ENCODE results near the gene CDKN1C.

DNA sequence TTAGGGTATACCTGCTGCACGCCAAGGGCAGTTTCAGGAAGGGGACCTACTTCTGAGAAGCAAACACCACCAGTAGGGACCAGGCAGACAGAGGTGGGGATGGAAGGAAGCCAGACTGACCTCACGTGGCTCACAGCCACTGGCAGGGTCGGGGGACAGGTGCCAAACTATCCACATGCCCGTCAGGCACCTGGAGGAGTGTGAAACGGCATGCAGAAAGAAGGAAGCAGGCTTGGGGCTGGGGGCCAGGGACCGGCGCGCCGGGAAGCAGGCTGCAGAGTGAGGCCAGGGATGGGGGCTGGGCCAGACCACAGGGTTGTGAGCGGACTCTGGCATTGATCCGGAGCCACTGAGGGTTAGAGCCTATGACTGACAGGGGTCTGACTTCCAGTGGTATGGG, 47.5 kb downstream of the CDKN1C start:
- TF ChIP-seq TOX (CRISPR knock-in tag; IDR thresholded peaks at IDR 0.05; ENCODE audit: borderline replicate concordance) (no peak), ZC3H10 (CRISPR knock-in tag; IDR thresholded peaks at IDR 0.05) (no peak), CREB5 (CRISPR knock-in tag; IDR thresholded peaks at IDR 0.05; ENCODE audit: low read depth) (no peak), OSR1 (CRISPR knock-in tag; IDR thresholded peaks at IDR 0.05) (no peak), RARB (CRISPR knock-in tag; IDR thresholded peaks at IDR 0.05) (no peak), PATZ1 (CRISPR knock-in tag; IDR thresholded peaks at IDR 0.05; ENCODE audit: borderline replicate concordance) (no peak), ZNF565 (CRISPR knock-in tag; conservative IDR thresholded peaks at IDR 0.05; ENCODE audit: low read depth) (no peak), PPARA (CRISPR knock-in tag; IDR thresholded peaks at IDR 0.05; ENCODE audit: borderline replicate concordance) (no peak)
